K562 (cell line): Measurements from ENCODE around the gene MX1. TPM values are rescaled to one million over a fixed set of nuclear protein-coding genes. Genes with fewer than 3 reads are reported as not detected.

Experiments
- ATAC-seq: fragments of 200-7000 bp; cut with Tn5 transposase; 3 replicates; pipeline ENCODE4 v1.9.1; 2020; ENCODE audit warnings: moderate library complexity
- BruUV-seq: library from RNA; stranded (reverse); fragments of 400-500 nt; replicated peaks from 2 replicates; lab custom pipeline; 2021; lab: Mats Ljungman, UMichigan
- CTCF ChIA-PET: fragments of 300-600 bp; formaldehyde crosslinking; extraction: SDS; loops from one replicate; lab custom pipeline; 2021; ENCODE audit warnings: low intra/inter-chr PET ratio; lab: Yijun Ruan, JAX
- POLR2A ChIA-PET: fragments of 300-600, 350-650 bp; sonication (Branson Sonifier 250); formaldehyde crosslinking; extraction: SDS; loops from one replicate; lab custom pipeline; 2021; ENCODE audit warnings: antibody characterized with exemption, inconsistent platforms; lab: Yijun Ruan, JAX
- DNase-seq, 4 experiments: peaks; one replicate each; pipeline versions ENCODE4 v3.0.0 to v3.0.0-alpha.2; 2011 to 2018; ENCODE audit warnings: low spot score in 3 of 4, mixed read lengths in 3 of 4; ENCODE audit errors: extremely low read depth in 1 of 4
- FAIRE-seq: peaks from 2 replicates; lab custom pipeline; 2011; peaks lifted over from hg19 to GRCh38; lab: Jason Lieb, UNC
- H2AFZ ChIP-seq: 2 replicates; pipeline ENCODE4 v1.6.0; 2011; ENCODE audit warnings: low read depth, low read length, control low read depth, inconsistent platforms
- H3K27ac ChIP-seq: fragments of 200-600 bp; 3 replicates; pipeline ENCODE4 v1.8.0; 2011; ENCODE audit warnings: low read depth, mild to moderate bottlenecking, control low read depth, inconsistent platforms, low read length, moderate library complexity, mixed read lengths; ENCODE audit errors: extremely low read depth
- H3K27me3 ChIP-seq, 2 experiments: fragments of 300-600 bp in 1 of 2; 2 replicates in 1 of 2; 3 replicates in 1 of 2; pipeline versions ENCODE4 v1.6.0 to v1.8.0; 2011; ENCODE audit warnings: inconsistent platforms in 2 of 2, low read length in 2 of 2, mild to moderate bottlenecking in 1 of 2, mixed read lengths in 1 of 2, moderate library complexity in 1 of 2; ENCODE audit not compliant: control insufficient read depth in 2 of 2, insufficient read depth in 2 of 2
- H3K36me3 ChIP-seq: fragments of 300-600 bp; 3 replicates; pipeline ENCODE4 v1.8.0; 2011; ENCODE audit warnings: mild to moderate bottlenecking, low read length, inconsistent platforms; ENCODE audit not compliant: control insufficient read depth, insufficient read depth
- H3K4me1 ChIP-seq, 2 experiments: fragments of 200-600 bp in 1 of 2; replicated peaks in 1 of 2; 2 replicates in 1 of 2; 3 replicates in 1 of 2; pipeline versions ENCODE4 v1.5.1 to v1.8.0; 2011; ENCODE audit warnings: inconsistent platforms in 2 of 2, low read length in 2 of 2, mild to moderate bottlenecking in 1 of 2, mixed read lengths in 1 of 2, moderate library complexity in 1 of 2; ENCODE audit not compliant: control insufficient read depth in 2 of 2, insufficient read depth in 2 of 2
- H3K4me2 ChIP-seq: 2 replicates; pipeline ENCODE4 v1.6.1; 2011; ENCODE audit warnings: low read length, control low read depth, inconsistent platforms, mixed read lengths; ENCODE audit not compliant: insufficient read depth
- H3K4me3 ChIP-seq: fragments of 200-600 bp; sonication (generic), shearing (Covaris generic); 2 replicates; pipeline ENCODE4 v1.5.1; 2016; ENCODE audit warnings: control low read depth, inconsistent platforms
- H3K79me2 ChIP-seq: fragments of 200-600 bp; 3 replicates; pipeline ENCODE4 v1.8.0; 2011; ENCODE audit warnings: low read length, inconsistent platforms; ENCODE audit not compliant: control insufficient read depth, insufficient read depth
- H3K9ac ChIP-seq, 2 experiments: 2 replicates each; pipeline versions ENCODE4 v1.6.0 to v1.6.1; 2011; ENCODE audit warnings: low read depth in 2 of 2, low read length in 2 of 2, control low read depth in 1 of 2, inconsistent platforms in 1 of 2, mild to moderate bottlenecking in 1 of 2, mixed read lengths in 1 of 2; ENCODE audit not compliant: insufficient read depth in 1 of 2
- H3K9me1 ChIP-seq: one replicate; pipeline ENCODE4 v1.6.0; 2011; ENCODE audit warnings: inconsistent platforms, mild to moderate bottlenecking, low read length, moderate library complexity; ENCODE audit not compliant: control insufficient read depth, insufficient read depth
- H3K9me3 ChIP-seq: replicated peaks from 2 replicates; pipeline ENCODE4 v1.5.1; 2011; ENCODE audit warnings: low read depth, low read length, inconsistent platforms; ENCODE audit not compliant: control insufficient read depth, insufficient read depth
- H4K20me1 ChIP-seq: replicated peaks from 2 replicates; pipeline ENCODE4 v1.6.1; 2011; ENCODE audit warnings: low read length, inconsistent platforms, mixed read lengths; ENCODE audit not compliant: control insufficient read depth, insufficient read depth
- ARID3B ChIP-seq: fragments of 250-450 bp; sonication (Bioruptor Pico); IDR thresholded peaks from 2 replicates; pipeline ENCODE4 v1.4.0; 2020; ENCODE audit warnings: borderline replicate concordance
- CREM ChIP-seq: IDR thresholded peaks from 2 replicates; pipeline ENCODE4 v1.6.1; 2014; ENCODE audit warnings: antibody characterized with exemption, low read depth
- FUS ChIP-seq: fragments of 200-400 bp; formaldehyde crosslinking; optimal IDR thresholded peaks from 2 replicates; pipeline ENCODE3; 2017; ENCODE audit warnings: low read depth, low read length
- ID3 ChIP-seq, 2 experiments: fragments of 250-450 bp in 1 of 2; fragments of 450-650 bp in 1 of 2; sonication (Bioruptor Pico) in 1 of 2; IDR thresholded peaks; 2 replicates each; pipeline versions ENCODE4 v1.6.1 to v1.8.0; 2016 to 2021; ENCODE audit warnings: mild to moderate bottlenecking in 2 of 2, moderate library complexity in 2 of 2, missing compliant biosample characterization in 1 of 2, missing genetic modification characterization in 1 of 2
- KAT7 ChIP-seq: sonication (generic); formaldehyde crosslinking; IDR thresholded peaks from 2 replicates; pipeline ENCODE4 v1.8.0; 2022; ENCODE audit warnings: missing genetic modification reagents, mild to moderate bottlenecking, borderline replicate concordance
- MXI1 ChIP-seq: IDR thresholded peaks from 2 replicates; pipeline ENCODE4 v1.6.1; 2011; ENCODE audit warnings: low read depth, mild to moderate bottlenecking, improper control_type of control experiment, low read length
- SP2 ChIP-seq: IDR thresholded peaks from 2 replicates; pipeline ENCODE4 v1.6.1; 2011; ENCODE audit warnings: mild to moderate bottlenecking, low read depth, low read length, moderate library complexity; ENCODE audit not compliant: poor library complexity, severe bottlenecking; ENCODE audit errors: extremely low read depth
- STAT5A ChIP-seq: IDR thresholded peaks from 2 replicates; pipeline ENCODE4 v1.6.1; 2012; ENCODE audit warnings: low read length, inconsistent platforms, borderline replicate concordance
- STAT6 ChIP-seq: sonication (generic); formaldehyde crosslinking; IDR thresholded peaks from 2 replicates; pipeline ENCODE4 v1.8.1; 2023; ENCODE audit warnings: mild to moderate bottlenecking, missing genetic modification reagents
- ZBTB5 ChIP-seq: fragments of 450-650 bp; IDR thresholded peaks from 2 replicates; pipeline ENCODE4 v1.6.1; 2017; ENCODE audit warnings: antibody characterized with exemption
- ZNF384 ChIP-seq: IDR thresholded peaks from 2 replicates; pipeline ENCODE4 v1.6.1; 2012; ENCODE audit warnings: low read depth, low read length, improper control_type of control experiment
- ZNF57 ChIP-seq: fragments of 450-650 bp; formaldehyde crosslinking; IDR thresholded peaks from 2 replicates; pipeline ENCODE4 v1.4.0; 2020; ENCODE audit warnings: mild to moderate bottlenecking, moderate library complexity
- ZNF778 ChIP-seq: fragments of 450-650 bp; formaldehyde crosslinking; IDR thresholded peaks from 2 replicates; pipeline ENCODE4 v1.4.0; 2020; ENCODE audit warnings: mild to moderate bottlenecking, moderate library complexity
- WGBS: fragments of 100-300 bp; shearing (Covaris generic); methylation state at CpG from one replicate; pipeline ENCODE4 v1.1.6; 2016; ENCODE audit warnings: low coverage, mixed read lengths; ENCODE audit not compliant: insufficient coverage; ENCODE audit errors: missing lambda C conversion rate; 5-methylcytosine and 5-hydroxymethylcytosine counted together
- in situ Hi-C: fragments of 300-500 bp; cut with MboI; formaldehyde crosslinking; loops from 4 replicates; pipeline ENCODE4 v1.15.0; 2018; ENCODE audit warnings: inconsistent platforms, mixed read lengths
- intact Hi-C: fragments of 100-400 bp; cut with micrococcal nuclease; formaldehyde crosslinking; loops from 2 replicates; pipeline ENCODE4 v1.14.2; 2022
- polyA plus RNA-seq, 8 experiments: library from polyadenylated mRNA; depleted of rRNA in 4 of 8; stranded (reverse) in 5 of 8; unstranded in 3 of 8; fragments of >200 nt; fragmentation: Nextera tagmentation in 2 of 8; fragmentation: Illumina TruSeq in 1 of 8; extraction: Ambion mirVana in 2 of 8; extraction: Trizol in 1 of 8; gene quantifications; 2 replicates each; pipeline versions ENCODE4 v1.2.1 to v1.2.3, GENCODE V29; 2011 to 2014; ENCODE audit warnings: inconsistent platforms in 1 of 8, missing spikeins in 1 of 8
- total RNA-seq, 7 experiments: library from RNA; depleted of rRNA in 6 of 7; stranded (reverse); fragments of >200 nt in 6 of 7; fragmentation: Illumina TruSeq in 2 of 7; extraction: Trizol in 2 of 7; gene quantifications; 2 replicates each; pipeline versions ENCODE4 v1.2.1 to v1.2.3, GENCODE V29; 2011 to 2021; ENCODE audit warnings: low replicate concordance in 1 of 7

MX1 gene
- total and polyA plus RNA-seq, 9 of the 15 experiments (the other 6 are each of a cell fraction or from before 2014, with no cell fraction given), result 0.07 to 0.51 (median 0.21) TPM; not detected in 5

- no peaks in the 10 kb centered on the region for H3K4me1 ChIP-seq
- H3K36me3 ChIP-seq, result no peaks in the 10 kb centered on the region
- intact Hi-C loops, result no loop called here
- BruUV-seq, result no TSS peak
- FAIRE-seq, result no peak
- WGBS, result 0% methylated on average over 11 of the region's 11 CpGs
- H3K4me3 ChIP-seq, result no peak overlapping the region
- no peak for DNase-seq
- no peak overlapping the region for H2AFZ ChIP-seq
- no peaks in the 10 kb centered on the region for H3K9me1 ChIP-seq
- in situ Hi-C loops, result no loop called here
- no peaks in the 10 kb centered on the region for H4K20me1 ChIP-seq
- H3K9ac ChIP-seq, result no peak overlapping the region
- no peak overlapping the region for H3K27ac ChIP-seq
- no peak overlapping the region for H3K4me2 ChIP-seq
- ChIA-PET CTCF (no interaction called here), POLR2A (no interaction called here)
- TF ChIP-seq FUS (no peak), ARID3B (CRISPR knock-in tag) (no peak), ZNF57 (CRISPR knock-in tag) (no peak), CREM (no peak), ZNF778 (no peak), ZNF384 (no peak), MXI1 (no peak), SP2 (no peak), ZBTB5 (no peak), KAT7 (CRISPR knock-in tag) (no peak), ID3 (CRISPR knock-in tag; IDR thresholded peaks at IDR 0.05) (no peak), ID3 (tag; IDR thresholded peaks at IDR 0.05) (no peak), STAT5A (no peak), STAT6 (CRISPR knock-in tag) (no peak)
- no peaks in the 10 kb centered on the region; a peak in 2 of 5 replicates for H3K27me3 ChIP-seq
- no peaks in the 10 kb centered on the region for H3K9me3 ChIP-seq
- ATAC-seq, result no peak
- no peaks in the 10 kb centered on the region for H3K79me2 ChIP-seq
Observed at GRCh38 chr21:41435706-41436105, 9.7 kb downstream of the MX1 start.
